KMS-11 (cell line): ENCODE data around the gene GLI1.

Source experiments
- H2AFZ ChIP-seq: fragments of 200-600 bp; sonication (generic); 2 replicates; pipeline ENCODE4 v1.6.1; 2016; ENCODE audit warnings: antibody characterized with exemption, mixed run types, low read depth
- H3K27ac ChIP-seq: fragments of 200-600 bp; sonication (generic); 2 replicates; pipeline ENCODE4 v1.6.1; 2016; ENCODE audit warnings: mild to moderate bottlenecking, mixed run types
- H3K27me3 ChIP-seq: fragments of 200-600 bp; sonication (generic); 2 replicates; pipeline ENCODE4 v1.6.1; 2017; ENCODE audit warnings: mild to moderate bottlenecking, low read depth, mixed run types, moderate library complexity; ENCODE audit not compliant: insufficient read depth
- H3K36me3 ChIP-seq: fragments of 200-600 bp; sonication (generic); 2 replicates; pipeline ENCODE4 v1.6.1; 2017; ENCODE audit warnings: mild to moderate bottlenecking, mixed run types; ENCODE audit not compliant: insufficient read depth
- H3K4me1 ChIP-seq: fragments of 200-600 bp; sonication (generic); 2 replicates; pipeline ENCODE4 v1.6.1; 2016; ENCODE audit warnings: mild to moderate bottlenecking, low read depth, mixed run types; ENCODE audit not compliant: poor library complexity, severe bottlenecking
- H3K4me2 ChIP-seq: fragments of 200-600 bp; sonication (generic); 2 replicates; pipeline ENCODE4 v1.7.0; 2016; ENCODE audit warnings: mild to moderate bottlenecking, mixed run types
- H3K4me3 ChIP-seq: fragments of 200-600 bp; sonication (generic); IDR thresholded peaks from 2 replicates; pipeline ENCODE4 v1.6.1; 2017; ENCODE audit warnings: low read depth, low read length, mixed read lengths; ENCODE audit not compliant: insufficient read depth
- H3K79me2 ChIP-seq: fragments of 200-600 bp; sonication (generic); 2 replicates; pipeline ENCODE4 v1.6.1; 2016; ENCODE audit warnings: low read depth, mixed run types; ENCODE audit not compliant: insufficient read depth
- H3K9ac ChIP-seq: fragments of 200-600 bp; sonication (generic); 2 replicates; pipeline ENCODE4 v1.6.1; 2016; ENCODE audit warnings: mild to moderate bottlenecking, mixed run types
- H4K20me1 ChIP-seq: fragments of 200-600 bp; sonication (generic); 2 replicates; pipeline ENCODE4 v1.6.1; 2016; ENCODE audit warnings: mild to moderate bottlenecking, mixed run types; ENCODE audit not compliant: insufficient read depth
- CTCF ChIP-seq: fragments of 200-600 bp; sonication (generic); conservative IDR thresholded peaks from 2 replicates; pipeline ENCODE4 v1.6.1; 2017; ENCODE audit warnings: low read depth, mild to moderate bottlenecking, antibody characterized with exemption, low read length, moderate library complexity, mixed read lengths

Gene GLI1

GRCh38 chr12:57519796-57520052 lies 60.1 kb downstream of the GLI1 start:
- TF ChIP-seq CTCF = no peak
- Histone ChIP-seq H3K79me2 (peaks cover 48% of the 10 kb centered on the region), H3K4me1 (peaks cover 57% of the 10 kb centered on the region), H4K20me1 (no peaks in the 10 kb centered on the region), H3K9ac (peak overlapping the region; percentile 71), H3K4me3 (peak overlapping the region; percentile 87), H2AFZ (peak overlapping the region; percentile 15; the same call in 1 of the 2 replicates), H3K27me3 (no peaks in the 10 kb centered on the region), H3K27ac (peak overlapping the region; percentile 71), H3K36me3 (peaks cover 22% of the 10 kb centered on the region; the same call in 1 of the 2 replicates), H3K4me2 (peak overlapping the region; percentile 89)

GRCh38 chr12:57520053-57520818 lies 60.7 kb downstream of the GLI1 start, which contains the start of gene DDIT3:
Gene DDIT3, minus strand, starts transcription at chr12:57520514. Its CDS starts 3,108 bp downstream, at chr12:57517406.
- H3K36me3 ChIP-seq = peaks cover 17% of the 10 kb centered on the region; the same call in 1 of the 2 replicates

GRCh38 chr12:57521525-57522010 lies 62.0 kb downstream of the GLI1 start:
- H3K27me3 ChIP-seq = no peaks in the 10 kb centered on the region
- H3K4me2 ChIP-seq = peak overlapping the region; percentile 69
- peaks cover 5% of the 10 kb centered on the region; the same call in 1 of the 2 replicates for H3K36me3 ChIP-seq
- no peaks in the 10 kb centered on the region for H4K20me1 ChIP-seq
- peaks cover 50% of the 10 kb centered on the region for H3K79me2 ChIP-seq
- peak overlapping the region; percentile 80 for H3K9ac ChIP-seq
- TF ChIP-seq CTCF = peak; percentile 44; the same call in 1 of the 2 replicates
- H3K4me1 ChIP-seq = peaks cover 60% of the 10 kb centered on the region
- peak overlapping the region; percentile 72 for H3K4me3 ChIP-seq
- peak overlapping the region; percentile 70 for H2AFZ ChIP-seq
- peak overlapping the region; percentile 84 for H3K27ac ChIP-seq

More at GRCh38 chr12:57520053-57520818, 60.7 kb downstream of the GLI1 start, which contains the start of gene DDIT3:
- Histone ChIP-seq H4K20me1 (no peaks in the 10 kb centered on the region), H3K27ac (peak within 1 kb of the TSS; percentile 84), H3K79me2 (peaks cover 50% of the 10 kb centered on the region), H3K9ac (peak within 1 kb of the TSS; percentile 80), H3K27me3 (no peaks in the 10 kb centered on the region), H3K4me3 (peak within 1 kb of the TSS; percentile 87), H2AFZ (peak within 1 kb of the TSS; percentile 70), H3K4me1 (peaks cover 60% of the 10 kb centered on the region), H3K4me2 (peak within 1 kb of the TSS; percentile 89)
- peak; percentile 24 for TF ChIP-seq CTCF
